T follicular helper cell (primary cell): ENCODE results near the gene RASIP1.

ENCODE experiments used
- DNase-seq: peaks from one replicate; pipeline ENCODE4 v3.0.0-alpha.2; 2020; ENCODE audit warnings: low read depth

RASIP1 gene

GRCh38 chr19:48673436-48674100, 66.8 kb downstream of the RASIP1 start:
- DNase-seq = no peak

GRCh38 chr19:48672994-48673393, 67.4 kb downstream of the RASIP1 start, which contains the start of gene NTN5:
Gene NTN5, minus strand, starts transcription at chr19:48673017. Its CDS starts 2,031 bp downstream, at chr19:48670986.
- no peak for DNase-seq

- no peak for DNase-seq
These were observed 68.9 kb downstream of the RASIP1 start for GRCh38 chr19:48671446-48671995.

GRCh38 chr19:48670699-48671445, 69.5 kb downstream of the RASIP1 start:
- DNase-seq = no peak
